PC-9 (cell line): ENCODE results near the gene CRB3. TPM values are rescaled to one million over a fixed set of nuclear protein-coding genes. Genes with fewer than 3 reads are reported as not detected.

Source experiments
- BruUV-seq: library from RNA; stranded (reverse); fragments of 400-500 nt; replicated peaks from 2 replicates; lab custom pipeline; 2021; lab: Mats Ljungman, UMichigan
- CTCF ChIA-PET: fragments of 300-600 bp; sonication (Branson Sonifier 250); formaldehyde crosslinking; loops from one replicate; lab custom pipeline; 2022; ENCODE audit warnings: antibody characterized with exemption; lab: Charles Lee
- POLR2A ChIA-PET: fragments of 300-600 bp; sonication (Branson Sonifier 250); formaldehyde crosslinking; loops from one replicate; lab custom pipeline; 2022; ENCODE audit warnings: antibody characterized with exemption; ENCODE audit not compliant: unreplicated experiment; lab: Charles Lee
- DNase-seq, 2 experiments: peaks; one replicate each; pipeline versions ENCODE4 v3.0.0 to v3.0.0-alpha.2; 2015 to 2022; ENCODE audit warnings: mixed read lengths in 1 of 2
- H2AFZ ChIP-seq: fragments of 200-600 bp; sonication (generic); 2 replicates; pipeline ENCODE4 v1.8.1; 2017; ENCODE audit warnings: antibody characterized with exemption
- H3F3A ChIP-seq: fragments of 200-600 bp; sonication (generic); 2 replicates; pipeline ENCODE4 v1.8.1; 2017; ENCODE audit warnings: antibody characterized with exemption, mild to moderate bottlenecking, low read depth; ENCODE audit not compliant: insufficient read depth
- H3K27ac ChIP-seq: fragments of 200-600 bp; sonication (generic); 2 replicates; pipeline ENCODE4 v1.6.1; 2016; ENCODE audit warnings: mixed run types
- H3K27me3 ChIP-seq: fragments of 200-600 bp; sonication (generic); 2 replicates; pipeline ENCODE4 v1.6.1; 2016; ENCODE audit warnings: low read depth, mixed run types; ENCODE audit not compliant: insufficient read depth
- H3K36me3 ChIP-seq: fragments of 200-600 bp; sonication (generic); 2 replicates; pipeline ENCODE4 v1.6.1; 2016; ENCODE audit warnings: low read depth, mixed run types
- H3K4me1 ChIP-seq: fragments of 200-600 bp; sonication (generic); replicated peaks from 2 replicates; pipeline ENCODE4 v1.6.1; 2016; ENCODE audit warnings: mixed run types; ENCODE audit not compliant: insufficient read depth
- H3K4me2 ChIP-seq: fragments of 200-600 bp; sonication (generic); 2 replicates; pipeline ENCODE4 v1.6.1; 2017; ENCODE audit warnings: mixed run types
- H3K4me3 ChIP-seq: fragments of 200-600 bp; sonication (generic); 2 replicates; pipeline ENCODE4 v1.6.1; 2016; ENCODE audit warnings: mixed run types
- H3K79me2 ChIP-seq: fragments of 200-600 bp; sonication (generic); 2 replicates; pipeline ENCODE4 v1.6.1; 2017; ENCODE audit warnings: low read depth, mixed run types
- H3K9me2 ChIP-seq: fragments of 200-600 bp; sonication (generic); 2 replicates; pipeline ENCODE4 v1.8.1; 2017; ENCODE audit warnings: mild to moderate bottlenecking; ENCODE audit not compliant: insufficient read depth
- H3K9me3 ChIP-seq: fragments of 200-600 bp; sonication (generic); 2 replicates; pipeline ENCODE4 v1.8.1; 2016; ENCODE audit warnings: low read depth; ENCODE audit not compliant: insufficient read depth
- H4K20me1 ChIP-seq: fragments of 200-600 bp; sonication (generic); 2 replicates; pipeline ENCODE4 v1.8.1; 2017; ENCODE audit not compliant: insufficient read depth
- EZH2 ChIP-seq: fragments of 200-600 bp; sonication (generic); IDR thresholded peaks from 2 replicates; pipeline ENCODE4 v1.8.0; 2017; ENCODE audit warnings: antibody characterized with exemption, low read depth
- intact Hi-C: fragments of 100-400 bp; cut with micrococcal nuclease; formaldehyde crosslinking; loops from one replicate; pipeline ENCODE4 v1.10.0; 2022; ENCODE audit not compliant: unreplicated experiment
- total RNA-seq: library from RNA; stranded (reverse); gene quantifications from 2 replicates; pipeline ENCODE4 v1.2.3, GENCODE V29; 2021
- TF ChIP-seq, protein P1 (sequence below): fragments of 200-600 bp; sonication (generic); conservative IDR thresholded peaks from 2 replicates; pipeline ENCODE4 v1.6.1; 2017; ENCODE audit warnings: mixed run types, antibody characterized with exemption, mild to moderate bottlenecking, moderate library complexity

The CRB3 gene
- total RNA-seq, 1 experiment from 2014 or later: 40.6 TPM

DNA sequence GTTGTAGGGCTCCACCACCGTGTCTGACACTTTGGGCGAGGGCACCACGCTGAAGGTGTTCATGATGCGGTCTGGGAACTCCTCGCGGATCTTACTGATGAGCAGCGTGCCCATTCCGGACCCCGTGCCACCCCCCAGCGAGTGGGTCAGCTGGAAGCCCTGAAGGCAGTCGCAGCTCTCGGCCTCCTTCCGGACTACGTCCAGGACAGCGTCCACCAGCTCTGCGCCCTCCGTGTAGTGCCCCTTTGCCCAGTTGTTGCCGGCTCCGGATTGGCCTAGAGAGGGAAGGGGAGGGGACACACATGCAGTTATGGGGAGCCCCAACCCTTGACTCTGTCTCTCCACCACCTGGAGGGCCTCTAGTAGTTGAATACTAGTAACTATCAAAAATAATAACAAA, 31.9 kb downstream of the CRB3 start:
- POLR2A ChIA-PET: interaction anchor here (0.7 kb wide), 1 partner anchor 31 kb away, joined by 5 read pairs; no protein-coding TSS in a partner anchor
- no peak for DNase-seq
- H3F3A ChIP-seq: no peaks in the 10 kb centered on the region
- H3K4me3 ChIP-seq: no peak overlapping the region
- TF ChIP-seq, protein P1, sequence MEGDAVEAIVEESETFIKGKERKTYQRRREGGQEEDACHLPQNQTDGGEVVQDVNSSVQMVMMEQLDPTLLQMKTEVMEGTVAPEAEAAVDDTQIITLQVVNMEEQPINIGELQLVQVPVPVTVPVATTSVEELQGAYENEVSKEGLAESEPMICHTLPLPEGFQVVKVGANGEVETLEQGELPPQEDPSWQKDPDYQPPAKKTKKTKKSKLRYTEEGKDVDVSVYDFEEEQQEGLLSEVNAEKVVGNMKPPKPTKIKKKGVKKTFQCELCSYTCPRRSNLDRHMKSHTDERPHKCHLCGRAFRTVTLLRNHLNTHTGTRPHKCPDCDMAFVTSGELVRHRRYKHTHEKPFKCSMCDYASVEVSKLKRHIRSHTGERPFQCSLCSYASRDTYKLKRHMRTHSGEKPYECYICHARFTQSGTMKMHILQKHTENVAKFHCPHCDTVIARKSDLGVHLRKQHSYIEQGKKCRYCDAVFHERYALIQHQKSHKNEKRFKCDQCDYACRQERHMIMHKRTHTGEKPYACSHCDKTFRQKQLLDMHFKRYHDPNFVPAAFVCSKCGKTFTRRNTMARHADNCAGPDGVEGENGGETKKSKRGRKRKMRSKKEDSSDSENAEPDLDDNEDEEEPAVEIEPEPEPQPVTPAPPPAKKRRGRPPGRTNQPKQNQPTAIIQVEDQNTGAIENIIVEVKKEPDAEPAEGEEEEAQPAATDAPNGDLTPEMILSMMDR: no peak
- no peak for TF ChIP-seq EZH2
- H4K20me1 ChIP-seq: no peaks in the 10 kb centered on the region
- CTCF ChIA-PET: no interaction called here
- no peaks in the 10 kb centered on the region for H3K9me2 ChIP-seq
- no peaks in the 10 kb centered on the region for H3K27me3 ChIP-seq
- BruUV-seq: no TSS peak
- H3K4me1 ChIP-seq: no peaks in the 10 kb centered on the region
- no peak overlapping the region for H2AFZ ChIP-seq
- intact Hi-C loops: no loop called here
- H3K79me2 ChIP-seq: no peaks in the 10 kb centered on the region
- H3K36me3 ChIP-seq: no peaks in the 10 kb centered on the region
- H3K9me3 ChIP-seq: no peaks in the 10 kb centered on the region
- H3K27ac ChIP-seq: no peak overlapping the region
- H3K4me2 ChIP-seq: no peak overlapping the region

DNA sequence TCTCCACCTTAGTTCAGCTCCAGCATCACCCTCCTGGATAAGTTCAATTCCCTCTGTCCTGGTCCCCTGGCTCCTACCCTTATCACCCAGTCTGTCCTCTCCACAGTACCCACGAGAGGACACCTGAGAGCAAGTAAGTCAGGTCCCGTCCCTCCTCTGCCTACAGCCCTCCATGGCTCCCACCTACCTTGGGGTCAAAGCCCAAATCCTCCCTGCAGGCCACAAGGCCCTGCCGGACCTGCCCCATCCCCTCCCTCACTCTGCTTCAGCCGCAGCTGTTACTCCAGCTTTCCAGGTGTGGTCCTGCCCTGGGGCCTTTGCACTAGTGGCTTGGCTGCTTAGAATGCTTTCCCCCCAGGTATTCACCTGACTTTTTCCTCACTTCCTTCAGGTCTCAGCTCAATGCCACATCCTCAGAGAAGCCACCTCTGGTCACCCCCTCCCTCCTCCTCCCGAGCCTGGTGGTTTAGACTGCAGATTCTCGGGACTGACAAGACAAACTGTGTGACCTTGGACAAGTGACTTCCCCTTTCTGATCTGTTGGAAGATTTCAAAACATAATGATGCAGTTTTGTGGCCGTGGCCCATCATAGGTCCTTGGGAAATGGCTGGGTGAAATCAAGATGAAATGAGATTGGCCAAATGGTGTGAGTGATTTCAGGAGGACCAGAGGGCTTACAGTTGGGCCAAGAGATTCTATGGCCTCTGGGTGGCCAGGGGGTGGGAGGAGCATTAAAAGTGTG, 34.4 kb downstream of the CRB3 start:
- CTCF ChIA-PET: interaction anchor here (0.6 kb wide), 2 partner anchors 60 to 133 kb away, joined by 3 read pairs; no protein-coding TSS in a partner anchor

DNA sequence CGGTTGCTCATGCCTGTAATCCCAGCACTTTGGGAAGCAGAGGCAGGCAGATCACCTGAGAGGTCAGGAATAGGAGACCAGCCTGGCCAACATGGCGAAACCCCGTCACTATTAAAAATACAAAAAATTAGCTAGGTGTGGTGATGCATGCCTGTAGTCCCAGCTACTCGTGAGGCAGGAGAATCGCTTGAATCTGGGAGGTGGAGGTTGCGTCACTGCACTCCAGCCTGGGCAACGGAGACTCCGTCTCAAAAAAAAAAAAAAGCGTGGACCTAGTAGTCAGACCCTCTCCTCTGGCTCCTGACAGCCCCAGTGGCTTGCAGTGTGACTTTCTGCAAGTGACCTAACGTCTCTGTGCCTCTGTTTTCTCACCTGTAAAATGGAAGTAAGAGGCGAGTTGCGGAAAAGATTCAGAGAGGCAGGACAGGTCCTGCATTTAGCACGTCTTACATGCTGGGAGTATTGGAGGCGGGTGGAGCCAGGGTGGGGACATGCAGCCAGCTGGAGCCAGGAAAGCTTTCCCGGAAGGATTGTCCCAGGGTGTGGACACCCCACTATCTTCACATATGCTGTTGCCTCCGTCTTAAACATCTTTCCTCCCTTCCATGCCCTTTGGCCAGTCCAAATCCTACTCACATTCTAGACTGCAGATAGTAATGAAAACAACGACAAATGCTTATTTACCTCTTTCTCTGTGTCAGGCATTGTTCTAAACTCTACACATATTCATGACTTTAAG, 35.1 kb downstream of the CRB3 start:
- Histone ChIP-seq H3K36me3 (no peaks in the 10 kb centered on the region), H3K4me2 (no peak overlapping the region), H3K9me3 (no peaks in the 10 kb centered on the region), H2AFZ (no peak overlapping the region), H3K27me3 (no peaks in the 10 kb centered on the region), H3K27ac (no peak overlapping the region), H3K4me1 (no peaks in the 10 kb centered on the region), H3K4me3 (no peak overlapping the region), H3F3A (no peaks in the 10 kb centered on the region), H3K79me2 (no peaks in the 10 kb centered on the region), H4K20me1 (no peaks in the 10 kb centered on the region), H3K9me2 (no peaks in the 10 kb centered on the region)
- intact Hi-C loops: no loop called here
- DNase-seq: no peak
- ChIA-PET POLR2A (no interaction called here), CTCF (interaction anchor here (0.6 kb wide), 2 partner anchors 61 to 133 kb away, joined by 3 read pairs; no protein-coding TSS in a partner anchor)
- no TSS peak for BruUV-seq
- TF ChIP-seq EZH2: no peak
- TF ChIP-seq, protein P1: no peak

More for the DNA sequence above, 34.4 kb downstream of the CRB3 start:
- BruUV-seq: no TSS peak
- Histone ChIP-seq H3K9me2 (no peaks in the 10 kb centered on the region), H3K36me3 (no peaks in the 10 kb centered on the region), H3F3A (no peaks in the 10 kb centered on the region), H3K9me3 (no peaks in the 10 kb centered on the region), H2AFZ (no peak overlapping the region), H3K4me1 (no peaks in the 10 kb centered on the region), H3K27ac (no peak overlapping the region), H3K27me3 (no peaks in the 10 kb centered on the region), H4K20me1 (no peaks in the 10 kb centered on the region), H3K4me2 (no peak overlapping the region), H3K79me2 (no peaks in the 10 kb centered on the region), H3K4me3 (no peak overlapping the region)
- TF ChIP-seq, protein P1: no peak
- TF ChIP-seq EZH2: no peak
- POLR2A ChIA-PET: no interaction called here
- intact Hi-C loops: no loop called here
- DNase-seq: no peak
